Activated T-helper 1 cell treated with anti-CD3 and anti-CD28 coated beads, Interleukin-12 subunit alpha, Interleukin-12 subunit beta, Interleukin-2, Interleukin-4 antibody, amounts not matched to agents 30 ng/mL and 10 ng/mL and 1 ng/mL, durations not matched to agents 14 hours and 24 hours and 36 hours (primary cell): Measurements from ENCODE around the gene USH1C. TPM values are rescaled to one million over a fixed set of nuclear protein-coding genes. Genes with fewer than 3 reads are reported as not detected.

Experiments used
- DNase-seq: peaks from one replicate; pipeline ENCODE4 v3.0.0; 2021; ENCODE audit warnings: low spot score
- H3K27ac Mint-ChIP-seq: one replicate; pipeline ENCODE4 v1.8.0; 2021; ENCODE audit warnings: mild to moderate bottlenecking, mixed read lengths
- H3K27me3 Mint-ChIP-seq: one replicate; pipeline ENCODE4 v1.8.0; 2022; ENCODE audit warnings: mild to moderate bottlenecking, moderate library complexity, mixed read lengths; ENCODE audit not compliant: insufficient read depth
- H3K36me3 Mint-ChIP-seq: one replicate; pipeline ENCODE4 v1.8.0; 2021; ENCODE audit warnings: low read depth, mixed read lengths
- H3K4me1 Mint-ChIP-seq: one replicate; pipeline ENCODE4 v1.8.0; 2021; ENCODE audit warnings: low read depth, mixed read lengths
- H3K4me3 Mint-ChIP-seq: one replicate; pipeline ENCODE4 v1.8.0; 2021; ENCODE audit warnings: mild to moderate bottlenecking, moderate library complexity, mixed read lengths
- H3K9me3 Mint-ChIP-seq: one replicate; pipeline ENCODE4 v1.8.0; 2021; ENCODE audit warnings: mixed read lengths
- intact Hi-C: fragments of 100-400 bp; cut with micrococcal nuclease; formaldehyde crosslinking; loops from one replicate; pipeline ENCODE4 v1.15.1; 2024
- total RNA-seq: library from RNA; stranded (reverse); gene quantifications from 2 replicates; pipeline ENCODE4 v1.2.3, GENCODE V29; 2022

The USH1C gene
- total RNA-seq, 1 donor from 2014 or later = not detected

- Mint-ChIP-seq H3K4me3 (no peak within 1 kb of the TSS), H3K27me3 (peaks cover 73% of the 10 kb centered on the region), H3K4me1 (no peaks in the 10 kb centered on the region), H3K36me3 (no peaks in the 10 kb centered on the region), H3K9me3 (no peaks in the 10 kb centered on the region), H3K27ac (no peak within 1 kb of the TSS)
- no peak for DNase-seq
- intact Hi-C loops = no loop called here
These were observed 67.7 kb downstream of the USH1C start, which contains the start of gene ABCC8 for GRCh38 chr11:17476317-17477083. Gene ABCC8, minus strand, starts transcription at chr11:17476845. Its CDS starts 69 bp downstream, at chr11:17476776.

DNA sequence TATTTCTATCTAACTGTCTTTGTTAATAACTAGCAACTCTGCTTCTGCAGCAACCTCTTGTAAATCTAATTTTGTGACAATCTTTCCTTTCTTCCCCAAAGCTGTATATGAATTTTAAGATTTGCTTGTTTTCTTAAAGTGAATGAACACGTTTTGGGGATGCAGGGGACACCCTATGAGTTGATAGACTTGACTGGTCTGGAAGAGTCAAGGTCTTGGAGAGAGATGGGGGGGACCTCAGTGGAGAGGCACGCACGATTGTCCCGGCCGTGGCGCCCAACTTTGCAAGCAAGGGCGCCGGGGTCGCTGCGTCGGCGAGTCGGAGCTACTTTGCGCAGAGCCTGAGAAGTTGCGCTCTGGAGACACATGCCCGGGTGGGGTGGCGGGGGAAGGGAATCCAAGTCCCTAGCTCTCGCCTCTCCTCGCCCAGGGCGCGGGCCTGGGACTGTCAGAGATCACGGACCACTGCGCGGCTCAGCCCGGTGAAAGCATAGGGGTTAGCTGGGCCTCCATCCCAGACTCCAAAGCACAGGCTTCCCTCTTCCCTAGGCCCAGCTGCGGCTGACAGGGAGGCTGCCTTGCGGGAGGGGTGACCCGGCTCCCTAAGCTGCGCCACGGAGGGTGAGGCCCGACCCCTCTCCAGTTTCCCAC is 68.4 kb downstream of the USH1C start:
- Mint-ChIP-seq H3K4me3 (no peak overlapping the region), H3K27me3 (peaks cover 73% of the 10 kb centered on the region), H3K9me3 (no peaks in the 10 kb centered on the region), H3K4me1 (no peaks in the 10 kb centered on the region), H3K27ac (no peak overlapping the region), H3K36me3 (no peaks in the 10 kb centered on the region)
- intact Hi-C loops = no loop called here
- no peak for DNase-seq

- DNase-seq = no peak
- no peaks in the 10 kb centered on the region for H3K36me3 Mint-ChIP-seq
- peaks cover 53% of the 10 kb centered on the region for H3K27me3 Mint-ChIP-seq
- intact Hi-C loops = no loop called here
- no peaks in the 10 kb centered on the region for H3K4me1 Mint-ChIP-seq
- no peaks in the 10 kb centered on the region for H3K9me3 Mint-ChIP-seq
- H3K4me3 Mint-ChIP-seq = no peak overlapping the region
- H3K27ac Mint-ChIP-seq = no peak overlapping the region
These were observed 71.0 kb downstream of the USH1C start for GRCh38 chr11:17473071-17473744.

DNA sequence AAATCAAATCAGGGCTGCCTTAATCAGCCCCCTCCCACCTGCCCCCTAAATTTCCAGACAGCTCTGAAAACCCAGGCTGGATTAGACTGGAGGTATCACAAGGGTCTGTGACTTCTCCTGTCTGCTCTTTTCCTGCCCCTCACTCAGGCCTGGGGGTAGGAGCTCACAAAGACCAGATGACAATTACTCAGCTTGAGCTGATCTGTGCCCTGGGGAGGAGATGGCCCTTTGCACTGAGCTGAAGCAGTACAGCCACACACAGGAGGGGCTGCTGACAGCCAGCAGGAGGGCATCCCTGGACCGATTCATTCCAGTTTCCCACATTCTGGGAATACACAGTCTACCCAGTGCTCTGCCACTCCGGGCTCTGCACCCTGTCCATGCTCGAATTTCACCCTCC is 71.7 kb downstream of the USH1C start:
- peaks cover 48% of the 10 kb centered on the region for H3K27me3 Mint-ChIP-seq
- no peak overlapping the region for H3K27ac Mint-ChIP-seq
- H3K36me3 Mint-ChIP-seq = no peaks in the 10 kb centered on the region
- no peaks in the 10 kb centered on the region for H3K4me1 Mint-ChIP-seq
- DNase-seq = no peak
- H3K9me3 Mint-ChIP-seq = no peaks in the 10 kb centered on the region
- H3K4me3 Mint-ChIP-seq = no peak overlapping the region
- intact Hi-C loops = no loop called here

GRCh38 chr11:17471501-17471900 is 72.7 kb downstream of the USH1C start:
- peaks cover 44% of the 10 kb centered on the region for H3K27me3 Mint-ChIP-seq
- no peak overlapping the region for H3K4me3 Mint-ChIP-seq
- H3K27ac Mint-ChIP-seq = no peak overlapping the region
- no peaks in the 10 kb centered on the region for H3K9me3 Mint-ChIP-seq
- no peaks in the 10 kb centered on the region for H3K4me1 Mint-ChIP-seq
- no peaks in the 10 kb centered on the region for H3K36me3 Mint-ChIP-seq
- no peak for DNase-seq
- intact Hi-C loops = no loop called here

GRCh38 chr11:17469998-17470397 is 74.2 kb downstream of the USH1C start:
- no peak for DNase-seq
- H3K9me3 Mint-ChIP-seq = no peaks in the 10 kb centered on the region
- no peaks in the 10 kb centered on the region for H3K4me1 Mint-ChIP-seq
- H3K27me3 Mint-ChIP-seq = peaks cover 35% of the 10 kb centered on the region
- no peaks in the 10 kb centered on the region for H3K36me3 Mint-ChIP-seq
- intact Hi-C loops = no loop called here
- H3K27ac Mint-ChIP-seq = no peak overlapping the region
- H3K4me3 Mint-ChIP-seq = no peak overlapping the region

DNA sequence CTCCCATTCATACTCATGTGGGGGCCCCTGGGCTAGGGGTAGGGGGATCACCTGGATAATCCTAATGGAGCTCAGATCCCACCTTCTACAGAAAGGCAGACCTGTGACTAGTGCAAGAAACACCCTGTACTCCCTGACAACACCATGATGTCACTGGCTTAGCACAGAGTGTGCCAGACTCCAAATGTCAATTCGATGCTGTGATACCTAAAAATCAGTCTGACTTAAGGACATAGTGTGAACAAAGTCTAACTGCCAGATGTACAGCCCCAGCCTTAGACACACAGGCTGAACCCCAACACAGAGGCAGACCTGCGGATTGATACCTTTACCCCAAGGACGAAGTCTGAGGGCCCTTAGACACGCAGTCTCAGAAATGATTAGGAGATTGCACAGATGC is 76.1 kb downstream of the USH1C start:
- peaks cover 17% of the 10 kb centered on the region for H3K27me3 Mint-ChIP-seq
- H3K4me1 Mint-ChIP-seq = no peaks in the 10 kb centered on the region
- H3K36me3 Mint-ChIP-seq = no peaks in the 10 kb centered on the region
- no peaks in the 10 kb centered on the region for H3K9me3 Mint-ChIP-seq
- no peak overlapping the region for H3K27ac Mint-ChIP-seq
- no peak for DNase-seq
- H3K4me3 Mint-ChIP-seq = no peak overlapping the region
- intact Hi-C loops = no loop called here

DNA sequence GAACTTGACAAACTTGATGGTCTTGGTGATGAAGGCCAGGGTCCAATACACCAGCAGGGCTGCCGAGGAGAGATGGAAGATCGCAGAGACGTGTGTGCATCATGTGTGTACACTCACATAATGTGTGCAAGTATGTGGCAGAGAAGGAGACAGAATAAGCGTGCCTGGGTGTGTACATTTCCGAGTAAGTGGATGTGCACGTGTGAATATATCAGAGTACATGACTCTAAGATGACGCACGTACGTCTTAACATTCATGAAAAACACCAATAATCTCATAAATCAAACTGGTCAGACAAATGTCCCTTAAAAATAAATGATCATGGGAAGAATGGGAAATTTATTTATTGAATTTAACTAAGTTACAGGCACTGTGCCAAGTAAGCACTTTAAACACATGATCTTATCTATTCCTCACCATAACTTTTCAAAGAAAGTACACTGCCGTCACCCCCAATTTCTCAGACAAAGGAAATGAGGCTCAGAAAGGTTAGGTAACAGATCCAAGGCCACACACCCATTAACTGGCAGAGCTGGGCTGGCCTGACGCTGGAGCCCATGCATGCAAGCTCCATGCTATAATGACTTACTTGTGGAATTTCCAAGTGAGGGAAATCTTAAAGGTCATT is 80.6 kb downstream of the USH1C start:
- intact Hi-C loops = no loop called here
- H3K36me3 Mint-ChIP-seq = no peaks in the 10 kb centered on the region
- no peak overlapping the region for H3K27ac Mint-ChIP-seq
- no peaks in the 10 kb centered on the region for H3K9me3 Mint-ChIP-seq
- H3K4me3 Mint-ChIP-seq = no peak overlapping the region
- no peak for DNase-seq
- H3K27me3 Mint-ChIP-seq = peaks cover 7% of the 10 kb centered on the region
- H3K4me1 Mint-ChIP-seq = no peaks in the 10 kb centered on the region

GRCh38 chr11:17462940-17463339 is 81.3 kb downstream of the USH1C start:
- H3K4me1 Mint-ChIP-seq = no peaks in the 10 kb centered on the region
- no peaks in the 10 kb centered on the region for H3K36me3 Mint-ChIP-seq
- H3K4me3 Mint-ChIP-seq = no peak overlapping the region
- H3K9me3 Mint-ChIP-seq = no peaks in the 10 kb centered on the region
- intact Hi-C loops = no loop called here
- no peak overlapping the region for H3K27ac Mint-ChIP-seq
- no peak for DNase-seq
- peaks cover 7% of the 10 kb centered on the region for H3K27me3 Mint-ChIP-seq

GRCh38 chr11:17460406-17460805 is 83.8 kb downstream of the USH1C start:
- DNase-seq = no peak
- intact Hi-C loops = no loop called here
- Mint-ChIP-seq H3K4me3 (no peak overlapping the region), H3K36me3 (no peaks in the 10 kb centered on the region), H3K27me3 (peaks cover 8% of the 10 kb centered on the region), H3K27ac (no peak overlapping the region), H3K9me3 (no peaks in the 10 kb centered on the region), H3K4me1 (no peaks in the 10 kb centered on the region)

- intact Hi-C loops = no loop called here
- Mint-ChIP-seq H3K9me3 (no peaks in the 10 kb centered on the region), H3K27ac (no peak overlapping the region), H3K36me3 (no peaks in the 10 kb centered on the region), H3K27me3 (peaks cover 8% of the 10 kb centered on the region), H3K4me3 (no peak overlapping the region), H3K4me1 (no peaks in the 10 kb centered on the region)
- no peak for DNase-seq
These were observed 84.8 kb downstream of the USH1C start for GRCh38 chr11:17459236-17459896.

DNA sequence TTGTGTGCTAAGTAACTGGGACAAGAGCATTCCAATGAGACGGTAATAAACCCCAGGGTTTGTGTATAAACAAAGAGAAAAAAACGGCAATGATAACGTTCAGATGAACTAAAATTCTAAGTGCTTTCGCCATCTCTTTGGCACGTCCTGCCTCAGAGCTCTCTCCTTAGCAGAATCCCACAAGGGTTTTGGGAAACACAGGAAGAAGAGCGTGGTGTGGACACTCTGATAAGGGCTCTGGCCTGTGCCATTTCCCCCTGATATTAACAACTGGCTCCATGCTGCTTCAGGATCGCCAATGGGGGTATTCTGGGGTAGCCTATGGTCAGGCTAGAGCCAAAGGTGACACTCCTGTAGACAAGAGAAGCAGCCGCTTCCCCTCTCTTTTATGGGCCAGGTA is 85.9 kb downstream of the USH1C start:
- H3K27ac Mint-ChIP-seq = no peak overlapping the region
- DNase-seq = no peak
- H3K27me3 Mint-ChIP-seq = peaks cover 10% of the 10 kb centered on the region
- no peaks in the 10 kb centered on the region for H3K4me1 Mint-ChIP-seq
- intact Hi-C loops = no loop called here
- no peaks in the 10 kb centered on the region for H3K9me3 Mint-ChIP-seq
- H3K4me3 Mint-ChIP-seq = no peak overlapping the region
- no peaks in the 10 kb centered on the region for H3K36me3 Mint-ChIP-seq
